CD4-positive, alpha-beta T cell treated with Interleukin-1 beta for 1 hour (primary cell): ENCODE data around the gene VSTM2L.

ENCODE experiments used
- DNase-seq, 2 donors: peaks; one replicate each; pipeline ENCODE4 v3.0.0-alpha.2; 2020 to 2022

Gene VSTM2L

DNA sequence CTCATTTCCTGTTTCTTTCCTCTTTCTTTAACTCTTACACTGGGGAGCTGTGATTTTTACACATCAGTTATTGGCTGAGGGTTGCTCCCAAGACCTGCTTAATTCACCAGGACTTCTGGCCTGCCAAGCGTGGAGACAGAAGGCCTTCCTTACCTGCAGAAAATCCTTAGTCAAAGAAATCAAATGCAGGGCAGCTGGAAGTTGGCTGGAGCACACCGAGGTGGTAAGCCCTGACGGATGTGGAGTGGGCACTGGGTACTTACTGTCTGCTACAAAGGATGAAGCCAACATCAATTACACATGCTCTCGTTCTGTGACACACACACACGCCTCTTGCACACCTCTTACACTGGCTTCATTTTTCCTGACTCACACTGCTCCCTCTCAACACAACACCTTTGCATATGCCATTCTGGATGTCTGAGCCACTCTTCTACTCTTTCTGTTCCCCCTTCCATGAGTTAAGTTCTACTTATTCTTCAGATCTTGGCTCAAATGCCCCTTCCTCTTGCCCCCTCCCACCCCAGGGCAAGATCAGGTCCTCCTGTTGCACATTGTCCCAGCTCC, 68.7 kb downstream of the VSTM2L start:
- DNase-seq, result no peak

DNA sequence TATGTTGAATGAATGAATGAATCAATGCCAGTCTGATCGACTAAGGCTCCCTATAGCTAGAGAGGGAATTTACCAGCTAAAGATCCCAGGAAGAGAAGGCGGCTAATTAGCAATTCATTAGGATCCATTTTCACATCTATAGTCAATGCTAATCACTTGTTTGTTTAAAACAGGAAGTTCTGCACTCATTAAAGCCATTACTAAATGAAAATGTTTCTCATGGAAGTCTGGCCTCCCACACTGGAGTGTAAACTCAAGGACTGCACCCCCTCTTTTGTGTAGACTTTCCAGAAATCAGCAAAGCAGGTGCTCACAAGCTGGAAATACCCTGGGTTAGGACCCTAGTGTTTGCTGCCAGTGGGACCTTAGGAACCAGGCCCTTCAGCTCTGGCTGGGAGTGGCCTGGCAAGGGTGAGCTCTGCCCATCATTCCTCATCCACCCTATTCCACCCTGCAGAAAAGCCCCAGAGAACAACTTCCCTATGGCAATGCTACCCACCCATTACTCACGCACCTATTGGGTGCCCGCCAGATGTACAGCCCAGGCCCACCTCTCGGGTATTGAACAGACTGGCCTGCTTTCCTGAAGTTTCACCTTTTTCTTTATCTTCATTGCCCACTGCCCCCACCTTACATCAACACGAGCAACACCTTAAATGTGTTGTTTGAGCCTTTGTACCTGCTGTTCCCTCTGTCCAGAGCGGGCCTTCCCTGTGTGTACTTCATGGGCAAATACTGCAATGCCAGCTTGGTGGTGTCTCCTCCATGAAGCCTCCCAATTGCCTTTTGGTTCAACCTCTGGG, 69.5 kb downstream of the VSTM2L start:
- no peak for DNase-seq

DNA sequence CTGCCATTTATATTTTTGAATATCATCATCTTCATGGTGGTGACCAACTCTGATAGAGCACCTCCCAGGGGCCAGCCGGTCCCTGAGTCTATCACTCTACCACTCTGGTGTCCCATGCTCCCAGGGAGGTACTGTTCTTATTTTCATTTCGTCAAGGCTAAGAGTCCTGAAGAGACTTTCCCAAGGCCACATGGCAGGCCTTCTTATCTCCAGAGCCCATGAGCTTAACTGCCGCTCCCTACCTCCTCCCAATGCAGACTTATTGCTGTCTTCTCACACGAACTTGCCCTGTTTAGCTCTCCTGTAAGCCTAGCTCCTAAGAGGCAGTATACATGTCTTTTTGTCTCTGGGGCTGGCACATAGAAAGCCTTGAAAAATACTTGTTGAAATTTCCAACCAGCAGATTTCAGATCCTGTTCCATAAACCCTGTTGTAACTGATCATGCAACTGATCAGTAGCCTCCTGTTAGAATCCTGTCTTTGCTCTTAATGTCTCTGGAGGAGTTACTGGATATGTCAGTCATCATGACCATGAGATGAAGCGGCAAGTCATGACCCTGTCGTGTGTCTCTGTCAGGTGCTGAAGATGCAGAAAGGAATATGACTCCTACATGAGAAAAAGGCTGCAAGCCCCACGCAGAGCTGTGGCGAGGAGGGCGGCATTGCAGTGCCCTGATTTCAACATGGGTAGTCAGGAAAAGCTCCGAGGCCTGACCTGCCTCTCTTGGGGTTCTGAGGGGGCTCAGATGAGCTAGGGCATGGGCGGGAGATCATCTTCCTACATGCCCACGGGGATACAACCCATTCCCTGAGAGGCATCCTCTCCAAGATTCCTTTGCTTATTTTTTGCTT, 70.4 kb downstream of the VSTM2L start:
- DNase-seq, result no peak

DNA sequence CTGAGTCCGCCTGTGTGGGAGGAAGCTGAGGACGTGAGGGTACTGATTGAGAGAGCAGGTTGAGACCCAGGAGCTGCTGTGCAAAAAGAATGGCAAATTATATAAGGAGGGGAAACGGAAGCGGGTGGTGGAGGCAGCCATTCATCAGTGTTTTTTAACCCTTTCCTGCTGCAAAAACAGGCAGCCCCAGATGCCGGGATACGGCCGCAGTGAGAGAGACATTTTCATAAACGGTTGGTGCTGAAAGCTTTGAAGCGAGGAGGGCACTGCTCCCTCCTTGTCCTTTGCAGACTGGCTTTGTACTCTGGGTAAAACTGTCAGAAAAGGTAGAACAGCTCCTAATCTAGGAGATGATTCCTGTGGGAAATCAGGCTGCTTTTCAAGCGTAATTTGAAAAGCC, 74.0 kb downstream of the VSTM2L start:
- no peak for DNase-seq

DNA sequence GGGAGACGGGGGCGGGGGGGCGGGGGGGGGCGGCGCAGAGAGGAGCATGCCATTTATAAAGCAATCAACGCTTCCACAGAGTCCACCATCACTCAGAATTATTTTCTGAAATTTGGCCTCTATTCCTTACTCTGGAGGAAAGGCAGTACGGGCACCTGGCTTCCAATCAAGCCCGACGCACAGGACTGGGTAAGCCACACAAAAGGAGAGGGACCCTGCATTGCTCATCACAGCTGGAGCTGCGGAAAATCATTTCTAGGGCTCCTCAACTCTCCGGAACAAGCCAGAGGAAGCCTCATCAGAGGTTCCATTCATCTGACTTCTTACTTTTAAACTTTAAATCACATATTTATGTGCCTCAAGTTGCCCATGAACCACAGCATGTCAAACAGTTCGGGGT, 74.4 kb downstream of the VSTM2L start:
- no peak for DNase-seq

- no peak for DNase-seq
Measured at GRCh38 chr20:37977786-37978185, 74.9 kb downstream of the VSTM2L start.

GRCh38 chr20:37979021-37979985, 76.4 kb downstream of the VSTM2L start:
- DNase-seq, result no peak

DNA sequence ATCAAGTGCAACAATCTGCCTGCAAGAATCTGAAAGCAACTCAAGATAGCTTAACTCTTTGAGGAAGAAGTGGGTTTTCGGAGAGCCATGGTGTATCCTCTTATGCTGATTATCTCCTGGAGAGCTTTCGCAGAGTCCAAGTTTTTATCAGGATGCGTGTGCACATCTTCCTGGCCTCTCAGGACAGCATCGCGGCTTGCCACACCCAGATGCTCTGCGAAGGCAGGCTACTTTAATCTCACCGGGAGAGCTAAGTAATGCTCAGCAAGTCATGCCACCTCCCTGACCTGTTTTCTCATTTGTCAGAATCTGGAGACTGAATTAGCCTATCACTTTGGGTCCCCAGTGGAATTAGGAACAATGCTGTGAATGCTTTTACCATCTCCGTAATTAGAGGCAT, 77.5 kb downstream of the VSTM2L start:
- DNase-seq, result no peak

- no peak for DNase-seq
Measured at GRCh38 chr20:37980876-37981275, 77.9 kb downstream of the VSTM2L start.

DNA sequence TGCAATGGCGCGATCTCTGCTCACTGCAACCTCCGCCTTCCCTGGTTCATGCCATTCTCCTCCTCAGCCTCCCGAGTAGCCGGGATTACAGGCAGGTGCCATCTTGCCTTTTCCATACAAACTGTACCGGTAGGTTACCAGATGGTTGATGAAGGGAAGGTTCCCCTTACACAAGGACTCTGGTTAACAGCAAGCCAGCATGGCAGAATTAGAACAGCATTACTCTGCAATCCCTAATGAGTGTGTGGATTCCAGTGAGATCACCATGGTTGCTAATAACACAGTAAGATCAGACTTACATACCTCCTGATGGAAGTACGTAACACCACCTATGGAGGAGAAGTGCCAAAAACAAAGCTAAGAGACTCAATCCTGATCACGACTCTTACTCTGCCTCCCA, 78.6 kb downstream of the VSTM2L start:
- no peak for DNase-seq

- DNase-seq, result no peak
Measured at GRCh38 chr20:37983286-37983685, 80.4 kb downstream of the VSTM2L start.

GRCh38 chr20:37984018-37984785, 81.3 kb downstream of the VSTM2L start:
- no peak for DNase-seq

GRCh38 chr20:37986044-37986858, 83.3 kb downstream of the VSTM2L start:
- DNase-seq, result no peak

DNA sequence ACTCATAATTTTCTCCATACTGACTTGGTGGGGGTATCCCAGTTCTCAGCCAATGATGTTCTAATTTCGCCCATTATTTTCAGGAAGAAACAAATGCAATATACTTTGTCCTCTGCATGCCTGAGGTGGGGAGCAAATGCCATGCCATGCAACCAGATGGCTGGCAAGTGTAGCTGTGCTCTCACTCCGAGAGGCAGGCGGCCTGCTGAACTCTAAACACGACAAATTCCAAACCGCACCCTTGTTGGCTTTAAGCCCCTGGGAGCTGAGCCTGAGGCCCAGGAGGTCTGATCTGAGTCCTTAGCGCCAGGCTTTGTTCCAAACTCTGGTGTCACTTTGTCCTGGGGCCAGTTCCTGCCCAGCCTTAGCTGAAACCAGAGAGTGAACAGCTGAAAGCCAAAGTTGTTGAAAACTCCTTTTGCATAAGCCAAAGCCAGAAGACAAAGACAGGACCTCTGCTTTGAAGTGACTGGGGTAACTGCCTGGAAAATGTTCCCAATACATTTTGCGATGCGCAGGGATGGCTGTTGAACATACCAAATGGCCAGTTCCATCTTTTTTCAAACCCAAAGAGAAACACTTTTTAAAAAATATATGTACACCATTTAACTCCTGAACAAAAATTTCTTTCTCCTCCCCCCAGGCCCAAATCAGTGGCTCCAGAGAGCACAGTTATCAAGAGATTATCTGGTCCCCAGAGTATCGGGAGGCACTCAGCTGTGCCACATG, 84.1 kb downstream of the VSTM2L start:
- no peak for DNase-seq

DNA sequence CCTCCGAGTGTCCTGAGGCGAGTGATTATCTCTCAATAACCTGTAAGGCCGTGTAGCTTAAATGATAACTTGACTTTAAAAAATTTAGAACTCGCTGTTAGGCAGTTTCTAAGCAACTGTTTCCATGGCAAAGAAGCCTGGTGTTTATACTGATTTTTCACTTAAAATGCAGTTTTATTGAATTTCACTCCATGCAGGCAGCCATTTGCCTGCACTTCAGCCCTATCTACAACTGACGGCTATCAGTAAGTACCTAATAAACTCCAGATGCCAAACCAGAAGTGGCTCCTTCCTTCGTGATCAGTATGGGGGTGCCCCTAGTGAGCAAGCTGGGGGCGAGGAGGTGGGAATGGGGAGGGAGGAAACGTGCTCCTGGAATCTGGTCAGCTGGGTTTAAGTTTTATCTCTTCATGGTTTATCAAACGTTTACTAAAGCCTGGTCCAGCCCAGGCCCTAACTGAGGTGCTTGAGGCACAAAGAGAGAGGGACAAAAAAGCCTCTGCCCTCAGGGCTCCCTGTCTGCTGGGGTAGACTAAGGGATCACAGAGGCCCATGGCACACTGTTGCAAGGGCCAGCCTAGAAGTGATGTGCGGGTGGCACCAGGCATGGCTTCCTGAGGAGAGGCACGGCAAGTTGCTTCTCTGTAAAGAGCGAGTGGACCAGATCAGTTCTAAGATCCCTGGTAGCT, 84.8 kb downstream of the VSTM2L start:
- DNase-seq, result no peak

DNA sequence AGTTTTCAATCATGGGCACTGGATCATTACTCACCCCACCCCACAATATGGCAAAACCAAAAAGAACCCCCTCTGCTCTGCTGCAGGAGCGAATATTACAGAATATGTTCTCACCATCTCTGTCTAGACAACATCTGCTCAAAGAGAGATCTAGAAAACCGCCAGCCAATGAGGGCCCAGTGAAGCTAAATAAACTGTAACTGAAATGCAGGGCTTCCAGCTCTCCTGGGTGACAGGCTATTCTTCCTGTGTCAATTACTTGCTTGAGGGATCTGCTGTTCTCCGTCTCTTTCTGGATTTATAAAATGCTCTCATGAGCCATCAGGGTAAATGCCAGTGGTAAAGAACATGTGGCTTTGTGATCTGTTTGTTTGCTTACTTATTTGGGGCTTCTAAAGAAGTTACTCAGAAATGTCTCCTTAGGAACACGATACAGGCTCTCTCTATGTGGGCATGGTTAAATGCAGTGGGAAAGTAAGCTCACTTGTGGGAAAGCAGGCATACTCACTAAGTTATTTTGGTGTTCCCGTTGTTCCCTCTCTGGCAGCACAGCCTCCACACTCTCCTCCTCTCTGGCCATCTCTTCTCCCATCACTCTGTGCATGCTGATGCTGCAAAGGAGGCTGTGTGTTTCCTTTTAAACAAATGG, 85.5 kb downstream of the VSTM2L start:
- DNase-seq, result no peak

DNA sequence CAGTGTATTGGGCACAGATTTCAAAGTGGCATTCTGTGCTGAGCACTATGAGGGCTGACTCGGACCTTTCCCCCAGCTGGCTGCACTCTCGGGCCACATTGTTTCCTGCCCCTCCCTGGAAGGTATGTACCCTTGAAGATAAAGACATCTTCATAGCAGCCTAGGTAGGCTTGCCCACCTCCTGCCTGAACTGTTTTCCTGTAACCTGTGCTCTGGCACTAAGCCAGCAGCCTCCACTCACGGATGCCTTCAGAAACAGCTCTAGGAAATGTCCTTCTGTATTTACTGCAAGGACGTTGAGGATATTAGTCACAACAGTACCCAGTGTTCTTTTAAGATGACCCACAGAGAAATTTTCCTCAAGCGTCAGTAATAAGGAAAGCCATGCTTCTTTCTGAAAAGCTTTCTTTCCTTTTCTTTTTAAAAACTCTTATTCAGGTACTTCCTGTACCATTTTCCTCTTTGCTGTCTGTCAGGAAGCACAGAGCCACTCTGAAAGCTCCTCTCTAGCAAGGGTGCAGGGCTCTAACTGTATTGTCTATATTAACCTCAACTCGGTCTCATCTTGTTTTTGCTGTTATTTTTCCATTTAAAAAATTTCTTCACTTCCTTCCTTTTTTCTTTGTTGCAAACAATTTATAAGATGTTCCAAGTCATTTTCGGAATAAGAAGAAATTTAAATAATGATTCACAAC, 86.8 kb downstream of the VSTM2L start:
- DNase-seq, result no peak

DNA sequence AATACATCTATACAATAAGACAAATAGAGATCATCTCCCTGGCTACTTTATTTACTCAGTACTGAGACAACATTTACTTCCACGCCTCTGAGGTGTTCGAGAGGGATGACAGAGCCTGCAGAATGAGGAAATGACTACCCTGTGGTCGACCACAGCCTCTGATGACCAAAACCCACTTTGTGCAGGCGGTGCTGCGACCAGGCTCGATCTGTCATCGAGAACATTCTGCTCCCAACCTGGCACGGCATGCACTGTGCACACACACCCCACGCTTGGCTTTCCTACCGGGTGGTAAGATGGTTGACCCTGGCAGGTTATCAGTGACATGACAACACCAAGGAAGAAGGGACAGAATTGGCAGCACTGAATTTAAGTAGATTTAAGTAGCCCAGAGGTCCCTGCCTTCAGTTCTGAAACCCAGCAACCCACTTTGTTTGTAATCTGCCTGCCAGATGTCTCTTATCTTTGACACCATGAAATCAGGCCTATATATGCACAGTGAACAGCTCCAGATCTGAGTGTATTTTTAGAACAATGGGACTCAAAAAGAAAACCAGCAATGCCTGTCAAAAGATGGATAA, 87.7 kb downstream of the VSTM2L start:
- DNase-seq, result peak; percentile 37 to 74
